H1 (cell line): ENCODE measurements around the gene MPHOSPH10. TPM values are rescaled to one million over a fixed set of nuclear protein-coding genes. Genes with fewer than 3 reads are reported as not detected.
"Not testable (repeated sequence)": the region's sequence is repeated elsewhere in the genome, so short reads cannot be mapped to it uniquely, and the experiment has no call there.

ENCODE experiments used
- CTCF ChIA-PET: fragments of 300-600 bp; sonication (Branson Sonifier 250); formaldehyde crosslinking; loops from one replicate; lab custom pipeline; 2021; ENCODE audit not compliant: partially characterized antibody; lab: Charles Lee
- POLR2A ChIA-PET: fragments of 300-600 bp; sonication (Branson Sonifier 250); formaldehyde crosslinking; loops from one replicate; lab custom pipeline; 2021; ENCODE audit warnings: inconsistent platforms; ENCODE audit not compliant: partially characterized antibody; lab: Charles Lee
- DNase-seq, 2 experiments: peaks; one replicate each; pipeline versions ENCODE4 v3.0.0 to v3.0.0-alpha.2; 2010 to 2022; ENCODE audit warnings: low spot score in 2 of 2, low read depth in 1 of 2, mixed read lengths in 1 of 2
- FAIRE-seq: peaks from 2 replicates; lab custom pipeline; 2011; peaks lifted over from hg19 to GRCh38; lab: Jason Lieb, UNC
- H2AFZ ChIP-seq: 2 replicates; pipeline ENCODE4 v1.8.1; 2012; ENCODE audit warnings: low read length, inconsistent platforms
- H2AK5ac ChIP-seq: 2 replicates; pipeline ENCODE4 v1.6.1; 2013; ENCODE audit warnings: low read depth, low read length
- H2BK120ac ChIP-seq: replicated peaks from 2 replicates; pipeline ENCODE3; 2013; ENCODE audit warnings: low read depth, low read length, inconsistent platforms
- H2BK12ac ChIP-seq: 2 replicates; pipeline ENCODE4 v1.6.1; 2013; ENCODE audit warnings: low read depth, low read length
- H2BK15ac ChIP-seq: 2 replicates; pipeline ENCODE4 v1.6.1; 2013; ENCODE audit warnings: low read length
- H2BK20ac ChIP-seq: 2 replicates; pipeline ENCODE4 v1.6.1; 2013; ENCODE audit warnings: low read length
- H2BK5ac ChIP-seq: 2 replicates; pipeline ENCODE4 v1.6.1; 2013; ENCODE audit warnings: low read depth, low read length
- H3K14ac ChIP-seq: 2 replicates; pipeline ENCODE4 v1.6.1; 2013; ENCODE audit warnings: inconsistent platforms; ENCODE audit not compliant: insufficient read length
- H3K18ac ChIP-seq: 2 replicates; pipeline ENCODE4 v1.6.1; 2013; ENCODE audit warnings: low read length; ENCODE audit errors: extremely low read depth
- H3K23ac ChIP-seq: 2 replicates; pipeline ENCODE4 v1.6.1; 2013; ENCODE audit warnings: inconsistent platforms; ENCODE audit not compliant: insufficient read length
- H3K23me2 ChIP-seq: 2 replicates; pipeline ENCODE4 v1.6.1; 2013; ENCODE audit warnings: low read depth, low read length
- H3K27ac ChIP-seq: 2 replicates; pipeline ENCODE4 v1.6.1; 2011; ENCODE audit warnings: low read depth, low read length, inconsistent platforms
- H3K27me3 ChIP-seq, 4 experiments: replicated peaks in 1 of 4; 1 replicate in 1 of 4; 2 replicates in 3 of 4; pipeline versions ENCODE4 v1.6.1 to v1.8.1; 2011 to 2013; ENCODE audit warnings: low read length in 3 of 4, mild to moderate bottlenecking in 3 of 4, inconsistent platforms in 2 of 4, mixed read lengths in 2 of 4, moderate library complexity in 1 of 4; ENCODE audit not compliant: control insufficient read depth in 3 of 4, insufficient read depth in 3 of 4; ENCODE audit errors: extremely low read depth in 1 of 4
- H3K36me3 ChIP-seq, 4 experiments: 2 replicates each; pipeline versions ENCODE4 v1.6.1 to v1.8.1; 2011 to 2013; ENCODE audit warnings: mild to moderate bottlenecking in 4 of 4, low read length in 3 of 4, moderate library complexity in 2 of 4, control low read depth in 1 of 4, inconsistent platforms in 1 of 4; ENCODE audit not compliant: insufficient read depth in 4 of 4, control insufficient read depth in 2 of 4
- H3K4ac ChIP-seq: replicated peaks from 2 replicates; pipeline ENCODE3; 2013; ENCODE audit warnings: low read length, low read depth, mixed read lengths, inconsistent platforms; ENCODE audit not compliant: insufficient read length
- H3K4me1 ChIP-seq, 4 experiments: replicated peaks in 1 of 4; 1 replicate in 1 of 4; 2 replicates in 3 of 4; pipeline versions ENCODE4 v1.6.1 to v1.8.1; 2011 to 2013; ENCODE audit warnings: low read length in 3 of 4, inconsistent platforms in 2 of 4, mixed read lengths in 1 of 4; ENCODE audit not compliant: insufficient read depth in 4 of 4, control insufficient read depth in 3 of 4
- H3K4me2 ChIP-seq, 2 experiments: 2 replicates each; pipeline versions ENCODE4 v1.6.1 to v1.8.1; 2011 to 2013; ENCODE audit warnings: low read depth in 2 of 2, low read length in 2 of 2, control low read depth in 1 of 2, inconsistent platforms in 1 of 2, mild to moderate bottlenecking in 1 of 2; ENCODE audit not compliant: insufficient read depth in 1 of 2
- H3K4me3 ChIP-seq, 4 experiments: fragments of 200-600, 300-600 bp in 1 of 4; sonication (generic), shearing (Covaris generic), sonication (Bioruptor Twin) in 1 of 4; 2 replicates each; pipeline versions ENCODE4 v1.5.1 to v1.8.1; 2011 to 2016; ENCODE audit warnings: low read length in 4 of 4, low read depth in 3 of 4, control low read depth in 2 of 4, inconsistent platforms in 2 of 4, mild to moderate bottlenecking in 2 of 4, mixed read lengths in 1 of 4, moderate library complexity in 1 of 4; ENCODE audit not compliant: insufficient read depth in 2 of 4; ENCODE audit errors: extremely low read depth in 1 of 4
- H3K56ac ChIP-seq: replicated peaks from 2 replicates; pipeline ENCODE3; 2013; ENCODE audit warnings: low read depth, mild to moderate bottlenecking, mixed read lengths, low read length, inconsistent platforms; ENCODE audit not compliant: insufficient read length
- H3K79me1 ChIP-seq: 2 replicates; pipeline ENCODE4 v1.6.1; 2013; ENCODE audit warnings: low read depth, low read length, control low read depth
- H3K79me2 ChIP-seq, 2 experiments: 2 replicates each; pipeline versions ENCODE4 v1.6.1 to v1.8.1; 2012 to 2013; ENCODE audit warnings: low read length in 2 of 2, mild to moderate bottlenecking in 2 of 2, inconsistent platforms in 1 of 2; ENCODE audit not compliant: insufficient read depth in 2 of 2, control insufficient read depth in 1 of 2
- H3K9ac ChIP-seq, 4 experiments: replicated peaks in 1 of 4; 1 replicate in 1 of 4; 2 replicates in 3 of 4; pipeline versions ENCODE4 v1.6.1 to v1.8.1; 2011 to 2013; ENCODE audit warnings: low read depth in 3 of 4, low read length in 3 of 4, control low read depth in 2 of 4, mild to moderate bottlenecking in 2 of 4, moderate library complexity in 2 of 4, inconsistent platforms in 1 of 4; ENCODE audit errors: extremely low read depth in 1 of 4
- H3K9me3 ChIP-seq, 2 experiments: 2 replicates each; pipeline versions ENCODE4 v1.6.1 to v1.8.1; 2012 to 2013; ENCODE audit warnings: mild to moderate bottlenecking in 2 of 2, moderate library complexity in 2 of 2, control low read depth in 1 of 2, inconsistent platforms in 1 of 2, low read depth in 1 of 2, low read length in 1 of 2, mixed read lengths in 1 of 2; ENCODE audit not compliant: insufficient read depth in 2 of 2
- H4K20me1 ChIP-seq, 2 experiments: replicated peaks in 1 of 2; 2 replicates each; pipeline versions ENCODE3 to v1.8.1; 2011 to 2013; ENCODE audit warnings: inconsistent platforms in 2 of 2, low read length in 2 of 2, mild to moderate bottlenecking in 1 of 2; ENCODE audit not compliant: insufficient read depth in 2 of 2, control insufficient read depth in 1 of 2
- H4K5ac ChIP-seq: 2 replicates; pipeline ENCODE4 v1.6.1; 2013; ENCODE audit warnings: low read length, low read depth, mixed read lengths, inconsistent platforms; ENCODE audit not compliant: insufficient read length
- H4K8ac ChIP-seq: 2 replicates; pipeline ENCODE4 v1.8.0; 2013; ENCODE audit warnings: mild to moderate bottlenecking, moderate library complexity, low read length, inconsistent platforms; ENCODE audit not compliant: insufficient read depth; ENCODE audit errors: extremely low read depth
- H4K91ac ChIP-seq: replicated peaks from 2 replicates; pipeline ENCODE3; 2013; ENCODE audit warnings: low read length, mixed read lengths, inconsistent platforms; ENCODE audit not compliant: insufficient read length
- WGBS, 2 experiments: shearing (Covaris generic) in 1 of 2; methylation state at CpG; one replicate each; pipeline versions ENCODE4 v1.1.6 to v1.1.7; 2013 to 2015; ENCODE audit warnings: low lambda C conversion rate in 2 of 2, mixed read lengths in 2 of 2, inconsistent platforms in 1 of 2, low coverage in 1 of 2, missing lambda C conversion rate in 1 of 2; ENCODE audit not compliant: insufficient replicate concordance in 2 of 2, insufficient coverage in 1 of 2, insufficient read length in 1 of 2; ENCODE audit errors: extremely low coverage in 1 of 2, missing lambda C conversion rate in 1 of 2; 5-methylcytosine and 5-hydroxymethylcytosine counted together
- polyA plus RNA-seq, 7 experiments: library from polyadenylated mRNA; depleted of rRNA in 3 of 7; stranded (reverse) in 5 of 7; unstranded in 2 of 7; fragments of >200 nt in 5 of 7; fragments of 200-250 nt in 2 of 7; gene quantifications; 1 replicate in 5 of 7; 2 replicates in 1 of 7; 4 replicates in 1 of 7; pipeline versions ENCODE4 v1.2.1 to v1.2.3, GENCODE V29; 2011 to 2013; ENCODE audit warnings: missing spikeins in 2 of 7, mixed read lengths in 2 of 7
- total RNA-seq: library from RNA; stranded (reverse); fragmentation: NEBNext Ultra II Directional; extraction: Animal tissue kit (Norgen Biotek cat#: 25700); gene quantifications from 2 replicates; pipeline ENCODE4 v1.2.1, GENCODE V29; 2021

The MPHOSPH10 gene
- total and polyA plus RNA-seq, 2 of the 8 experiments (the other 6 are each of a cell fraction or from before 2014, with no cell fraction given) = 4.5 to 39.1 TPM

- H4K91ac ChIP-seq, H3K56ac ChIP-seq, H4K8ac ChIP-seq, H3K23ac ChIP-seq, H3K9me3 ChIP-seq, H3K79me1 ChIP-seq, H3K4ac ChIP-seq, H3K4me2 ChIP-seq, H2BK12ac ChIP-seq, H2AFZ ChIP-seq, H3K18ac ChIP-seq, H3K14ac ChIP-seq, H2BK15ac ChIP-seq, FAIRE-seq, H2AK5ac ChIP-seq, H3K9ac ChIP-seq, H2BK120ac ChIP-seq, DNase-seq, H4K20me1 ChIP-seq, H3K79me2 ChIP-seq, H3K27ac ChIP-seq, H4K5ac ChIP-seq, H2BK20ac ChIP-seq, H3K27me3 ChIP-seq, H3K36me3 ChIP-seq, POLR2A ChIA-PET, H2BK5ac ChIP-seq, H3K4me3 ChIP-seq, H3K23me2 ChIP-seq: not testable (repeated sequence)
- CTCF ChIA-PET = interaction anchor here (0.7 to 1.5 kb wide), 4 partner anchors 8 to 40 kb away, joined by 3 to 6 read pairs (median 3); no protein-coding TSS in a partner anchor
- peaks cover 0 to 11% (median 5%) of the 10 kb centered on the region in 4 experiments; a peak in 4 of 7 replicates for H3K4me1 ChIP-seq
- 96% methylated on average over 2 of the region's 5 CpGs; no CpG with 5 or more reads in 1 of the 2 experiments for WGBS, 2 experiments
Measured at GRCh38 chr2:71183306-71184115, 53.1 kb downstream of the MPHOSPH10 start.
